VCaP (cell line): ENCODE results near the gene MYLK2.

ENCODE experiments used
- H3K27ac ChIP-seq: fragments of 450-650 bp; 2 replicates; pipeline ENCODE4 v1.5.1; 2017
- TF ChIP-seq, protein P1 (sequence below): fragments of 450-650 bp; conservative IDR thresholded peaks from 2 replicates; pipeline ENCODE4 v1.5.1; 2017; ENCODE audit warnings: mild to moderate bottlenecking, moderate library complexity

The MYLK2 gene

DNA sequence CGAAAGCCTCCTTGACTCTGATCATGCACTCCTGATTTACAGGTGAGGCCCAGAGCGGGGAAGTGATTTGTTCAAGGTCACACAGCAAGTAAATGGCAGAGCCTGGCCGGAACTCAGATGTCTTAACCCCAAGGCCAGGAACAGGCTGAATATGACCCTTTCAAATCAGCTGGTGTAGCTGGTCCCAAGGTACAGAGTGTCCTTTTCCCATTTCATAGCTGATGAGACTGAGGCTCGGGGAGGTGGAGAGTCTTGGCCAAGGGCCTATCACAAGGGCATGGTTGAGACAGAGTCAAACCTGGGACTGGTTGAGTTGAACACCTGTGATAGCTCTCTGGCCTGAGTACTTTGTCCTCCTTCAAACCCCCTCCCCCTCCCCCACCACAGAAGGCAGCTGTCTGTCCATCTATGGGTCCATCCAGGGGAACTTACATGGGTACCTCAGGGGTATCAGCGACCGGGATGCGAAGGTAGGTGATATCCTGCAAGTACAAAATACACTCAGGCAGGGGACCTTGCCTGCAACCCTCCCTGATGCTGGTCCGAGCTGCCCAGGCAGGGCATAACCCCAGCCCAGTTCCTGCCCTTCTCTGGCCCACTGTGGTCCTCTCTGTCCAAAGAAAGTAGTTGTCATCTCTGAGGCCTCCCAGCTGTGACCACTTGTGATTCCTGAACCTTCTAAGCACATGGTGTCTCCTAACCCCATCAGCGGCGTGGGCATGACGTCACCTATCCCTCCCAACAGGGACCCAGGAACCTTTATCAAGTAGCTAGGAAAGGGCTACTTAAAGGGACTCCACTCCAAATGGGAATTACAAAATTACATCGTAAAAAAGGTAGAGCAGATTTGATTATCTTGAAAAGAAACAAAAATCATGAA, 45.6 kb downstream of the MYLK2 start:
- TF ChIP-seq, protein P1, sequence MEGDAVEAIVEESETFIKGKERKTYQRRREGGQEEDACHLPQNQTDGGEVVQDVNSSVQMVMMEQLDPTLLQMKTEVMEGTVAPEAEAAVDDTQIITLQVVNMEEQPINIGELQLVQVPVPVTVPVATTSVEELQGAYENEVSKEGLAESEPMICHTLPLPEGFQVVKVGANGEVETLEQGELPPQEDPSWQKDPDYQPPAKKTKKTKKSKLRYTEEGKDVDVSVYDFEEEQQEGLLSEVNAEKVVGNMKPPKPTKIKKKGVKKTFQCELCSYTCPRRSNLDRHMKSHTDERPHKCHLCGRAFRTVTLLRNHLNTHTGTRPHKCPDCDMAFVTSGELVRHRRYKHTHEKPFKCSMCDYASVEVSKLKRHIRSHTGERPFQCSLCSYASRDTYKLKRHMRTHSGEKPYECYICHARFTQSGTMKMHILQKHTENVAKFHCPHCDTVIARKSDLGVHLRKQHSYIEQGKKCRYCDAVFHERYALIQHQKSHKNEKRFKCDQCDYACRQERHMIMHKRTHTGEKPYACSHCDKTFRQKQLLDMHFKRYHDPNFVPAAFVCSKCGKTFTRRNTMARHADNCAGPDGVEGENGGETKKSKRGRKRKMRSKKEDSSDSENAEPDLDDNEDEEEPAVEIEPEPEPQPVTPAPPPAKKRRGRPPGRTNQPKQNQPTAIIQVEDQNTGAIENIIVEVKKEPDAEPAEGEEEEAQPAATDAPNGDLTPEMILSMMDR: no peak
- no peak overlapping the region for H3K27ac ChIP-seq

DNA sequence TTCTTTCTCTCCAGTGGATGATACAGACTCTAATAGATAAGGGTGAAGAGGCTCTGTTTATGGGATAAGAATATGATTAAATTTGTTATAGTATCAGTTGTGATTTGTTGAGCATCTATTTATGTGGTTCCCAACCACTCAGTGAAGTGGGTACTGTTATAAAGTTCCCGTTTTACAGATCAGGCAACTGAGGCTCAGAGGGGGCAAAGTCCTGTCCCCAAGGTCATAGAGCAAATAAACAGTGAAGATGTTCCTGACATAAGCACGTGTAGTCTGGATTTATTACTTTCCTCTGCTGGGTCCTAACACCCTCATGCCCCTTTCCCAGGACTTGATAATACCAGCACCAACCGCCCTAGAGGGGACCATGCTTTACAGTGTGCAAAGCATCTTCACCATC, 47.1 kb downstream of the MYLK2 start:
- no peak overlapping the region for H3K27ac ChIP-seq
- TF ChIP-seq, protein P1: no peak

DNA sequence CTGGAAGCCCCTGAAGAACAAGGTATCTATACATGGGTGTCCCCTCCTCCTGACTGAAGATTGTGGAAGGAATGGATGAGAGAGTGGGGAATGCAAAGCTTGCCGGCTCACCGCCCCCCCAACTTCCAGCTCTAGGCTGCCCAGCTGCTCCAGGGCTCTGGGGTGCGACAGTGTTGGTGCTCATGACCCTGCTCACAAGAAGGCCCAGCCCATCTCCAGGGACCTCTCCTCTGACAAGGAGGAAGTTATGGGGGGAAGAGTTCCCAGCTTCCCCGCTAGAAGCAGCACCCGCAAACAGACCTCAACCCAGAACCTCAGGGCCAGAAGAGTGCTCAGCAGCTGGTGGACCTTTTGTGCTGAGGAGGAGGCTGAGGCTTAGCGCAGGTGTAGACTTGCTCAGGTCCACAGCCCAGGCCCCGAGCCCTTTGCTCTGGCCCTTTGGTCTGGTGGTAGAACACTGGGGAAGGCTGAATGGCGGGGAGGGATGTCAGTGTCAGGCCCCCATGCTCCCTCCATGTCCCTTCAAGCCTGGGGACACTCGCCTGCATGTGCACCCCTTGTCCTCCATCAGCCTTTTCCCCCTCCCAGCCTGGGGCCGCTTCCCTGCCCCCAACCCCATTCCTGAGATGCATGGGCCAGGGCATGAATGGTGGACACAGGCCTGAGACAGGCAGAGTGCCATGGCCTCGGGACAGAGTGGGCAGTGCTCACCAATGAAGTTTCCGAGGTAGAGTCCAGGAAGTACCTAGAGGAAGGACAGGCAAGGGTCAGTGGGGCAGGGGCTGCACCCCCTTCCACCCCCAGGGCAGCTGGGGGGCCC, 49.9 kb downstream of the MYLK2 start:
- no peak overlapping the region; the same call in 1 of the 2 replicates for H3K27ac ChIP-seq
- TF ChIP-seq, protein P1: no peak

DNA sequence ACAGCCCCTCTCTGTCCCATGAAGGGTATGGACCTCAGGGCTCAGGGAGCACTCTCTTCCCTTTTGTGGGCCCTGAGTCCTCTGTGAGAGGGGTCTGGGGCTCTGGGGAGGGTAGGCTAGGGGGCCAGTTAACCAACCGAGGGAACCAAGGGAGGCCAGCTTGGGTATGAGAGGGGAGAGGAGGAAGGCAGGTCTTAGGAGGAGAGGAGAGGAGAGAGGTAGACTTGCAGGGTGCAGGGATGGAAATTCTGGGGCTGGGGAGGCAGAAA, 50.5 kb downstream of the MYLK2 start:
- TF ChIP-seq, protein P1: no peak
- peak overlapping the region; percentile 65; the same call in 1 of the 2 replicates for H3K27ac ChIP-seq

DNA sequence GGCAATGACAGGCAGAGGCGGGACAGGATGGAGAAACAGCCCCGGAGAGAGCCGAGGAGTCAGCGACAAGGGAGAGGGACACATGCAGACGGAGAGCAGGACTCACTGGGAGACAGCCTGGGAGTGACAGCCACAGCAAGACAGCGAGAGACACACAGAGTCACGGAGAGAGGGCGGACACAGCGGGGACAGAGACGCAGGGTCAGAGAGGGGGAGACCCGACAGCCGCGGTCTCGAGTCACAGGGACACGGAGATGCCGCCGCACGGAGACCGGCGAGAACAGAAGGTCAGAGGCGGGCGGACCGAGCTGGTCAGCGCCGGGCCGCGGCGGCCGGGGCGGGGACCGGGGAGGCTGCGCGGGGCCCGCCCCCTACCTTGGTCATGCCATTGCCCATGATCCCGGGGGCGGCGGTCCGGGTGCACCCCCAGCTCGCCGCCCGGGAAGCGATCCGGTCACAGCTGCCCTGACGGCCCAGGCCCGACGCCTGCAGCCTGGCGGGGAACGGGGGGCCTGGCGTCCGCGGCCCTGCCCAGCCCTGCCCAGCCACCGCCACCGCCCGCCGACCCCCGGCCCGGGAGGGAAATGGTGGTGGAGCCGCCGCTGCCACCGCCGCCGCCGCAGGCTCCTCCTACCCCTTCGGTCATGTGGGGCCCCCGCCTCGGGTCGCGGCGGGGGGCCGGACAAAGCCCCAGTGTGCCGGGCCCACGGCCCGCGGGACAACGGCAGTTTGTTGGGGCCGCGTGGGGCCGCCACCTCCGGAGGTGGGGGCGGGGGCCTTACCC, 51.0 kb downstream of the MYLK2 start, which contains the start of the genes DUSP15 and TTLL9:
Gene DUSP15 (minus strand): TSS at position 586 of the 784 bp plus-strand sequence. CDS start 190 bp downstream, at position 396.
Gene TTLL9 (plus strand): TSS at position 693 of the 784 bp plus-strand sequence. CDS start 493 bp downstream, outside the sequence.
- TF ChIP-seq, protein P1: no peak
- H3K27ac ChIP-seq: peak within 1 kb of the TSS; percentile 65; the same call in 1 of the 2 replicates

DNA sequence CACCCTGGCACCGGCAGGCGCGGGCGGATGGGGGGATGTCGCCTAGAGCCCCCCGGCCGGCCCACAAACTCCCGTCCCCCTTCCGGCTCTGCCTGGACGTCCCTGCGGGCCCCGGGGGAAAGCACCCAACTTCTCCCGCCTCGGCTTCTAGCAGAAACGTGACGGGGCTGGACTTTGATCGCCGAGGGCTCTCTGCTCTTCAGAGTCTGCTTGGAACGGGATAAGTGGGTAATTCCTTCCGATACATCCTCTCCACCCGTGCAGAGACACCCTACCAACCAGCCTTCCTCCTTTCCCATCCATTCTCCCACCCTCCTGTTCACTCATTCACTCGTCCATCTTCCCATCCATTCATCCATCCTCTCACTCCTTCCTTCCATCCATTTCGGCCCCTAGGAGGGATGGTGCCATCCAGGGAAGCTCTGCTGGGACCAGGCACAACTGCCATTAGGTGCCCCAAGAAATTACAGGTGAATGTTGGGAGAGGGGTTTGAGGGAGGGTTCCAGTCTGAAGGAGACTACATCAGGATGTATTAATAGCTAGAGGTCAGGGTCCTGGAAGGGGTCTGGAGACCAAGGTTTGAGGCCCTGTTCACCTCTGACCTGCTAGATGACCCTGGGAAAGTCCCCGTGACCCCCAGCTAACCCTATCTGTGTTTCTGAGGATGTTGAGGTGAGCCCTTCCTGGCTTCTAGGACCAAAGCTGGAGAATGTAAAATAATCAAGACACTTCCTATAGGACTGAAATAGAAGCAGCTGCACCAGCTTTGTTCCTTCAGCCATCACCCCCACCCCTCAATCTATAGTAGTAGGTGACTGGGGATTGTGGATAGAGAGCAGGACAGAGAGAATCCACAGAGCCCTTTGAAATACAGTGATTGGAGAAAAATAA, 51.8 kb downstream of the MYLK2 start:
- TF ChIP-seq, protein P1: no peak
- H3K27ac ChIP-seq: peak overlapping the region; percentile 65; the same call in 1 of the 2 replicates
